GM18861 (cell line): ENCODE results near the gene DIAPH2.

Experiments
- ATAC-seq: cut with Tn5 transposase; IDR thresholded peaks from one replicate; pipeline ENCODE4 v1.9.1; 2021; ENCODE audit not compliant: unreplicated experiment

The DIAPH2 gene

GRCh38 chrX:96929036-96929435, 244.4 kb downstream of the DIAPH2 start:
- no peak for ATAC-seq

GRCh38 chrX:96957718-96958117, 273.1 kb downstream of the DIAPH2 start:
- ATAC-seq: no peak

- ATAC-seq: no peak
These were observed 287.2 kb downstream of the DIAPH2 start for GRCh38 chrX:96971812-96972211.

- no peak for ATAC-seq
These were observed 294.3 kb downstream of the DIAPH2 start for GRCh38 chrX:96978906-96979305.

- ATAC-seq: no peak
These were observed 295.1 kb downstream of the DIAPH2 start for GRCh38 chrX:96979766-96980165.

- ATAC-seq: no peak
These were observed 297.5 kb downstream of the DIAPH2 start for GRCh38 chrX:96982161-96982560.

- ATAC-seq: no peak
These were observed 299.9 kb downstream of the DIAPH2 start for GRCh38 chrX:96984538-96984937.

- no peak for ATAC-seq
These were observed 300.4 kb downstream of the DIAPH2 start for GRCh38 chrX:96985046-96985445.

GRCh38 chrX:96987228-96987627, 302.6 kb downstream of the DIAPH2 start:
- ATAC-seq: no peak

- ATAC-seq: no peak
These were observed 305.4 kb downstream of the DIAPH2 start for GRCh38 chrX:96989830-96990571.

- no peak for ATAC-seq
These were observed 309.5 kb downstream of the DIAPH2 start for GRCh38 chrX:96994093-96994492.

- no peak for ATAC-seq
These were observed 312.6 kb downstream of the DIAPH2 start for GRCh38 chrX:96997196-96997595.

GRCh38 chrX:97000682-97001368, 316.2 kb downstream of the DIAPH2 start:
- ATAC-seq: no peak

- no peak for ATAC-seq
These were observed 321.5 kb downstream of the DIAPH2 start for GRCh38 chrX:97006167-97006566.

- ATAC-seq: no peak
These were observed 324.7 kb downstream of the DIAPH2 start for GRCh38 chrX:97009391-97009790.

GRCh38 chrX:97011540-97011939, 326.9 kb downstream of the DIAPH2 start:
- ATAC-seq: no peak

- ATAC-seq: no peak
These were observed 331.5 kb downstream of the DIAPH2 start for GRCh38 chrX:97016106-97016505.

GRCh38 chrX:97021680-97022079, 337.0 kb downstream of the DIAPH2 start:
- no peak for ATAC-seq

- ATAC-seq: no peak
These were observed 341.8 kb downstream of the DIAPH2 start for GRCh38 chrX:97026406-97026805.

- ATAC-seq: no peak
These were observed 342.8 kb downstream of the DIAPH2 start for GRCh38 chrX:97027384-97027922.

- ATAC-seq: no peak
These were observed 345.8 kb downstream of the DIAPH2 start for GRCh38 chrX:97030463-97030862.

- no peak for ATAC-seq
These were observed 346.3 kb downstream of the DIAPH2 start for GRCh38 chrX:97030947-97031346.
